Caco-2 (cell line): Measurements from ENCODE around the gene ARPP21. TPM values are rescaled to one million over a fixed set of nuclear protein-coding genes. Genes with fewer than 3 reads are reported as not detected.

Source experiments
- BruUV-seq: library from RNA; stranded (reverse); fragments of 400-500 nt; replicated peaks from 2 replicates; lab custom pipeline; 2021; lab: Mats Ljungman, UMichigan
- CTCF ChIA-PET: fragments of 300-600 bp; sonication (Branson Sonifier 250); formaldehyde crosslinking; loops from one replicate; lab custom pipeline; 2022; ENCODE audit warnings: antibody characterized with exemption; lab: Charles Lee
- POLR2A ChIA-PET: fragments of 300-600 bp; sonication (Branson Sonifier 250); formaldehyde crosslinking; loops from one replicate; lab custom pipeline; 2022; ENCODE audit warnings: antibody characterized with exemption; lab: Charles Lee
- DNase-seq, 2 experiments: peaks; one replicate each; pipeline versions ENCODE4 v3.0.0 to v3.0.0-alpha.2; 2020 to 2022
- H3K27me3 ChIP-seq: replicated peaks from 2 replicates; pipeline ENCODE4 v1.6.0; 2011; ENCODE audit warnings: low read length; ENCODE audit not compliant: control insufficient read depth, insufficient read depth
- H3K36me3 ChIP-seq: 2 replicates; pipeline ENCODE4 v1.5.1; 2011; ENCODE audit warnings: low read length; ENCODE audit not compliant: control insufficient read depth, insufficient read depth
- H3K4me1 ChIP-seq: fragments of 250-450 bp; sonication (Bioruptor Pico); 2 replicates; pipeline ENCODE4 v1.5.1; 2020; ENCODE audit warnings: mild to moderate bottlenecking
- H3K4me3 ChIP-seq: 2 replicates; pipeline ENCODE4 v1.5.1; 2011; ENCODE audit warnings: low read depth, mild to moderate bottlenecking, control low read depth, low read length
- H3K9me3 ChIP-seq: fragments of 250-450 bp; sonication (Bioruptor Pico); 2 replicates; pipeline ENCODE4 v1.5.1; 2020; ENCODE audit warnings: mild to moderate bottlenecking, moderate library complexity
- H3K27ac Mint-ChIP-seq: one replicate; pipeline ENCODE4 v1.8.0; 2022; ENCODE audit warnings: mixed read lengths; ENCODE audit not compliant: unreplicated experiment
- H3K27me3 Mint-ChIP-seq: one replicate; pipeline ENCODE4 v1.8.0; 2022; ENCODE audit warnings: mixed read lengths; ENCODE audit not compliant: insufficient read depth, unreplicated experiment
- H3K36me3 Mint-ChIP-seq: one replicate; pipeline ENCODE4 v1.8.0; 2022; ENCODE audit warnings: mild to moderate bottlenecking, mixed read lengths; ENCODE audit not compliant: insufficient read depth, unreplicated experiment
- H3K4me1 Mint-ChIP-seq: one replicate; pipeline ENCODE4 v1.8.0; 2022; ENCODE audit warnings: low read depth, mixed read lengths; ENCODE audit not compliant: unreplicated experiment
- H3K4me3 Mint-ChIP-seq: one replicate; pipeline ENCODE4 v1.8.0; 2022; ENCODE audit warnings: mild to moderate bottlenecking, moderate library complexity, mixed read lengths; ENCODE audit not compliant: unreplicated experiment
- H3K9me3 Mint-ChIP-seq: one replicate; pipeline ENCODE4 v1.8.0; 2022; ENCODE audit warnings: mixed read lengths; ENCODE audit not compliant: unreplicated experiment
- CTCF ChIP-seq, 2 experiments: fragments of 200-600 bp in 1 of 2; IDR thresholded peaks; 1 replicate in 1 of 2; 2 replicates in 1 of 2; pipeline versions ENCODE4 v1.5.1 to v1.8.0; 2011 to 2022; ENCODE audit warnings: antibody characterized with exemption in 1 of 2, control low read depth in 1 of 2, inconsistent platforms in 1 of 2, low read depth in 1 of 2, low read length in 1 of 2, mild to moderate bottlenecking in 1 of 2, moderate library complexity in 1 of 2; ENCODE audit not compliant: insufficient read depth in 1 of 2, severe bottlenecking in 1 of 2, unreplicated experiment in 1 of 2
- intact Hi-C: fragments of 100-400 bp; cut with micrococcal nuclease; formaldehyde crosslinking; loops from one replicate; pipeline ENCODE4 v1.10.0; 2022; ENCODE audit not compliant: unreplicated experiment
- total RNA-seq: library from RNA; stranded (reverse); gene quantifications from 2 replicates; pipeline ENCODE4 v1.2.3, GENCODE V29; 2022

The ARPP21 gene
- total RNA-seq, 1 experiment from 2014 or later: not detected

- Histone ChIP-seq H3K27me3 (no peaks in the 10 kb centered on the region), H3K4me1 (no peaks in the 10 kb centered on the region), H3K36me3 (no peaks in the 10 kb centered on the region), H3K4me3 (no peak overlapping the region), H3K9me3 (no peaks in the 10 kb centered on the region)
- no peaks in the 10 kb centered on the region for H3K9me3 Mint-ChIP-seq
- CTCF ChIA-PET: no interaction called here
- TF ChIP-seq CTCF (IDR thresholded peaks at IDR 0.05; ENCODE audit: insufficient read depth in 1 of 2, low read depth in 1 of 2, low read length in 1 of 2, severe bottlenecking in 1 of 2, unreplicated experiment in 1 of 2): no peak
- no peak for DNase-seq
- no peak overlapping the region for H3K4me3 Mint-ChIP-seq
- BruUV-seq: no TSS peak
- H3K36me3 Mint-ChIP-seq: no peaks in the 10 kb centered on the region
- intact Hi-C loops: no loop called here
- no peaks in the 10 kb centered on the region for H3K4me1 Mint-ChIP-seq
- POLR2A ChIA-PET: no interaction called here
- no peak overlapping the region for H3K27ac Mint-ChIP-seq
- H3K27me3 Mint-ChIP-seq: no peaks in the 10 kb centered on the region
Measured at GRCh38 chr3:35722902-35723301, 83.6 kb downstream of the ARPP21 start.

DNA sequence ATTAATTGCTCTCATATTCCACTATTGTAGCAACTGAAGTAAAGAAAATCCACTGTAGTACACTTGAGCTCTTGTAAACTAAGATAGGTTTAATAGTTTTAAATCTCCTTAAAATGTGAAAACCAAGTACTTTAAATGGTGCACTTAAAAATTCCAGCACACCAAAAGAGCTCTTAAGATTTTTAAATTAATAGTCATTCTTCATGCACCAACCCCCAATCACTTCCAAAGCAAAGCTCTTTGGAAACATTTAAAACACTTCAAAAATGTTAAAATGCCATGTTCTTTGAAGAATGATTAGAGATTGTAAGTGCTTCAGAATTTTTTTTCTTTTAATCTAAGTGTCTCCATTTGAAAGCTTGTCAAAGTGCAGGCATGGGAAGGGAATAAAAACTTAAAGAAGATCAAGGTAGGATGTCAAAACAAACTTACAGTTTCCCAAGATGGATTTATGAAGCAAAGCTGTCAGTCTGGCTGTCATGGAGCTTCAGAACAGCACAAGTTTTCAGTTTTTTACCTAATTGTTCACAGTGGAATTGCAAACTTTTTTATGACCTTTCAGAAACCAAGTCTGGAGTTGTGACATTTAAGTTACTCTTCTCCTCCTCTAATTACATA is 84.3 kb downstream of the ARPP21 start:
- no peaks in the 10 kb centered on the region for H3K4me1 ChIP-seq
- no peaks in the 10 kb centered on the region for H3K27me3 Mint-ChIP-seq
- no peaks in the 10 kb centered on the region for H3K4me1 Mint-ChIP-seq
- no TSS peak for BruUV-seq
- H3K36me3 Mint-ChIP-seq: no peaks in the 10 kb centered on the region
- H3K27me3 ChIP-seq: no peaks in the 10 kb centered on the region
- H3K4me3 Mint-ChIP-seq: no peak overlapping the region
- no peaks in the 10 kb centered on the region for H3K36me3 ChIP-seq
- CTCF ChIA-PET: no interaction called here
- H3K27ac Mint-ChIP-seq: no peak overlapping the region
- intact Hi-C loops: no loop called here
- TF ChIP-seq CTCF (IDR thresholded peaks at IDR 0.05; ENCODE audit: insufficient read depth in 1 of 2, low read depth in 1 of 2, low read length in 1 of 2, severe bottlenecking in 1 of 2, unreplicated experiment in 1 of 2): no peak
- H3K9me3 Mint-ChIP-seq: no peaks in the 10 kb centered on the region
- H3K4me3 ChIP-seq: no peak overlapping the region
- no peak for DNase-seq
- POLR2A ChIA-PET: no interaction called here
- no peaks in the 10 kb centered on the region for H3K9me3 ChIP-seq

GRCh38 chr3:35724106-35724505 is 84.8 kb downstream of the ARPP21 start:
- POLR2A ChIA-PET: no interaction called here
- Mint-ChIP-seq H3K27ac (no peak overlapping the region), H3K36me3 (no peaks in the 10 kb centered on the region), H3K4me3 (no peak overlapping the region), H3K4me1 (no peaks in the 10 kb centered on the region), H3K27me3 (no peaks in the 10 kb centered on the region), H3K9me3 (no peaks in the 10 kb centered on the region)
- CTCF ChIA-PET: no interaction called here
- DNase-seq: no peak
- no peak overlapping the region for H3K4me3 ChIP-seq
- no peaks in the 10 kb centered on the region for H3K9me3 ChIP-seq
- no peaks in the 10 kb centered on the region for H3K36me3 ChIP-seq
- BruUV-seq: no TSS peak
- no peak for TF ChIP-seq CTCF (IDR thresholded peaks at IDR 0.05; ENCODE audit: insufficient read depth in 1 of 2, low read depth in 1 of 2, low read length in 1 of 2, severe bottlenecking in 1 of 2, unreplicated experiment in 1 of 2)
- intact Hi-C loops: no loop called here
- H3K4me1 ChIP-seq: no peaks in the 10 kb centered on the region
- H3K27me3 ChIP-seq: no peaks in the 10 kb centered on the region
